ENCODE results near the gene DPH6. TPM values are rescaled to one million over a fixed set of nuclear protein-coding genes. Genes with fewer than 3 reads are reported as not detected.
"Not testable (repeated sequence)": the region's sequence is repeated elsewhere in the genome, so short reads cannot be mapped to it uniquely, and the experiment has no call there.

Gene DPH6
- total RNA-seq, 1 experiment from 2014 or later: 18.9 TPM

- in situ Hi-C loops (cut with HindIII; ENCODE audit: low pct_unique_long_range_greater_than_20kb, low sequenced_read_pairs): no loop called here
- DNase-seq (ENCODE audit: low read depth): no peak
Measured at GRCh38 chr15:35458176-35458856, 87.6 kb downstream of the DPH6 start.

GRCh38 chr15:35455201-35455600, 90.8 kb downstream of the DPH6 start:
- no peak for DNase-seq (ENCODE audit: low read depth)
- in situ Hi-C loops (cut with HindIII; ENCODE audit: low pct_unique_long_range_greater_than_20kb, low sequenced_read_pairs): no loop called here

- DNase-seq (ENCODE audit: low read depth): peak; percentile 18
Measured at GRCh38 chr15:35450492-35450891, 95.5 kb downstream of the DPH6 start.

GRCh38 chr15:35448294-35448693, 97.7 kb downstream of the DPH6 start:
- in situ Hi-C loops (cut with HindIII; ENCODE audit: low pct_unique_long_range_greater_than_20kb, low sequenced_read_pairs): no loop called here
- DNase-seq (ENCODE audit: low read depth): no peak

More at GRCh38 chr15:35450492-35450891, 95.5 kb downstream of the DPH6 start:
- in situ Hi-C loops (cut with HindIII; ENCODE audit: low pct_unique_long_range_greater_than_20kb, low sequenced_read_pairs): no loop called here

GRCh38 chr15:35445891-35446290, 100.1 kb downstream of the DPH6 start:
- in situ Hi-C loops (cut with HindIII; ENCODE audit: low pct_unique_long_range_greater_than_20kb, low sequenced_read_pairs): no loop called here
- no peak for DNase-seq (ENCODE audit: low read depth)

GRCh38 chr15:35444557-35445204, 101.3 kb downstream of the DPH6 start:
- DNase-seq (ENCODE audit: low read depth): peak; percentile 49
- in situ Hi-C loops (cut with HindIII; ENCODE audit: low pct_unique_long_range_greater_than_20kb, low sequenced_read_pairs): no loop called here

GRCh38 chr15:35443376-35443775, 102.6 kb downstream of the DPH6 start:
- in situ Hi-C loops (cut with HindIII; ENCODE audit: low pct_unique_long_range_greater_than_20kb, low sequenced_read_pairs): no loop called here
- no peak for DNase-seq (ENCODE audit: low read depth)

- no peak for DNase-seq (ENCODE audit: low read depth)
- in situ Hi-C loops (cut with HindIII; ENCODE audit: low pct_unique_long_range_greater_than_20kb, low sequenced_read_pairs): no loop called here
Measured at GRCh38 chr15:35442742-35443141, 103.2 kb downstream of the DPH6 start.

- in situ Hi-C loops (cut with HindIII; ENCODE audit: low pct_unique_long_range_greater_than_20kb, low sequenced_read_pairs); DNase-seq (ENCODE audit: low read depth): not testable (repeated sequence)
Measured at GRCh38 chr15:35441279-35441678, 104.7 kb downstream of the DPH6 start.

- no peak for DNase-seq (ENCODE audit: low read depth)
- in situ Hi-C loops (cut with HindIII; ENCODE audit: low pct_unique_long_range_greater_than_20kb, low sequenced_read_pairs): no loop called here
Measured at GRCh38 chr15:35440265-35440664, 105.7 kb downstream of the DPH6 start.

GRCh38 chr15:35439291-35439690, 106.7 kb downstream of the DPH6 start:
- DNase-seq (ENCODE audit: low read depth): no peak
- in situ Hi-C loops (cut with HindIII; ENCODE audit: low pct_unique_long_range_greater_than_20kb, low sequenced_read_pairs): no loop called here

- in situ Hi-C loops (cut with HindIII; ENCODE audit: low pct_unique_long_range_greater_than_20kb, low sequenced_read_pairs): no loop called here
- peak; percentile 25 for DNase-seq (ENCODE audit: low read depth)
Measured at GRCh38 chr15:35437157-35437556, 108.8 kb downstream of the DPH6 start.

GRCh38 chr15:35436422-35436821, 109.5 kb downstream of the DPH6 start:
- in situ Hi-C loops (cut with HindIII; ENCODE audit: low pct_unique_long_range_greater_than_20kb, low sequenced_read_pairs): no loop called here
- no peak for DNase-seq (ENCODE audit: low read depth)

- in situ Hi-C loops (cut with HindIII; ENCODE audit: low pct_unique_long_range_greater_than_20kb, low sequenced_read_pairs): no loop called here
- no peak for DNase-seq (ENCODE audit: low read depth)
Measured at GRCh38 chr15:35431281-35431680, 114.7 kb downstream of the DPH6 start.

GRCh38 chr15:35430301-35430700, 115.7 kb downstream of the DPH6 start:
- DNase-seq (ENCODE audit: low read depth): no peak
- in situ Hi-C loops (cut with HindIII; ENCODE audit: low pct_unique_long_range_greater_than_20kb, low sequenced_read_pairs): no loop called here

GRCh38 chr15:35427496-35427895, 118.5 kb downstream of the DPH6 start:
- in situ Hi-C loops (cut with HindIII; ENCODE audit: low pct_unique_long_range_greater_than_20kb, low sequenced_read_pairs): no loop called here
- DNase-seq (ENCODE audit: low read depth): no peak

GRCh38 chr15:35427091-35427490, 118.9 kb downstream of the DPH6 start:
- in situ Hi-C loops (cut with HindIII; ENCODE audit: low pct_unique_long_range_greater_than_20kb, low sequenced_read_pairs): no loop called here
- DNase-seq (ENCODE audit: low read depth): peak; percentile 24

GRCh38 chr15:35410775-35411174, 135.2 kb downstream of the DPH6 start:
- DNase-seq (ENCODE audit: low read depth): no peak
- in situ Hi-C loops (cut with HindIII; ENCODE audit: low pct_unique_long_range_greater_than_20kb, low sequenced_read_pairs): no loop called here

GRCh38 chr15:35399901-35400300, 146.1 kb downstream of the DPH6 start:
- in situ Hi-C loops (cut with HindIII; ENCODE audit: low pct_unique_long_range_greater_than_20kb, low sequenced_read_pairs): no loop called here
- no peak for DNase-seq (ENCODE audit: low read depth)

GRCh38 chr15:35397027-35397426, 148.9 kb downstream of the DPH6 start:
- in situ Hi-C loops (cut with HindIII; ENCODE audit: low pct_unique_long_range_greater_than_20kb, low sequenced_read_pairs): no loop called here
- DNase-seq (ENCODE audit: low read depth): no peak
